ENCODE data around the gene IFI44L.

- no peak for TF ChIP-seq EZH2 (IDR thresholded peaks at IDR 0.05; ENCODE audit: insufficient read depth, poor library complexity, severe bottlenecking)
- TF ChIP-seq EZH2phosphoT487 (IDR thresholded peaks at IDR 0.05; ENCODE audit: insufficient read depth, low read depth) = no peak
These were observed 67.7 kb downstream of the IFI44L start for GRCh38 chr1:78687914-78688313.
